ENCODE measurements around the gene ONECUT3. TPM values are rescaled to one million over a fixed set of nuclear protein-coding genes. Genes with fewer than 3 reads are reported as not detected.
A peak's percentile ranks its signal among the peaks of the same experiment; 100 is the strongest.
"Not testable (repeated sequence)": the region's sequence is repeated elsewhere in the genome, so short reads cannot be mapped to it uniquely, and the experiment has no call there.

The ONECUT3 gene
- total RNA-seq, 2 experiments from 2014 or later = not detected

DNA sequence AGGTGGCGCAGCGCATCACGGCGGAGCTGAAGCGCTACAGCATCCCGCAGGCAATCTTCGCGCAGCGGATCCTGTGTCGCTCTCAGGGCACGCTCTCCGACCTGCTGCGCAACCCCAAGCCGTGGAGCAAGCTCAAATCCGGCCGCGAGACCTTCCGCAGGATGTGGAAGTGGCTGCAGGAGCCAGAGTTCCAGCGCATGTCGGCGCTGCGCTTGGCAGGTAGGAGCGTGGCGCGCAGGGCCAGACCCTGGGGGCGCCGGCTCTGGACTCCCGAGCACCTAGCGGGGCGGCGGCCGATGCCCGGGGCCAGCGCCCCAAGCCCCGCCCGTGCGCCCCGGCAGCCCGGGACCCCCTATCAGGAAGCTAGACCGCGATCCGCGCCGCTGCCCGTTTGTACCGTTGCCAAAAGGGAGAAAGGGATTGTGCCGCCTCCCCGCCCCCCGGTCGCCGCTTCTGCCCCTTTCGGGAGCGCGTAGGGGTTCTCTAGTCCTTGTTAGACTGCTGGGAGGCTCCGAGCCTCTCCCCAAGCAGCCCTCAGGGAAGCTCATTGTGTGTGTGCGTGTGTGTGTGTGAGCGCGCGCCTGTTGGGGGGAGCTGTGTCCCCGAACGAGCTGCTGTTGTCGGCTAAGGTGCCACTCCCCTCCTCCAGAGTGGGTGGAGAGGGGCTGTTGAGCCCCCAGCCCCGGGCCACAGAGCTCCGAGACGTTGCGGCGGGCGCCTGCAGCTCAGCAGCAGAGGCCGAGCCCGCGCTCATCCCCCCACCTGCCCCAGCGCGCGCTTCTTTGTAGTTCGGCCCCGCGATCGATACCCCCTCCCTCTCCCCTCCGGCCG, 1.5 kb downstream of the ONECUT3 start:
- H3K27me3 Mint-ChIP-seq = peaks cover 69% of the 10 kb centered on the region
- H3K27ac Mint-ChIP-seq = peak overlapping the region; percentile 44
- H3K9me3 Mint-ChIP-seq = no peaks in the 10 kb centered on the region
- ChIA-PET CTCF (interaction anchor here (1.6 kb wide), 1 partner anchor 16 kb away, joined by 5 read pairs; no protein-coding TSS in a partner anchor), POLR2A (interaction anchor here (0.7 to 1.5 kb wide), 2 partner anchors 15 to 165 kb away, joined by 3 read pairs; no protein-coding TSS in a partner anchor)
- peaks cover 11% of the 10 kb centered on the region for H3K4me1 Mint-ChIP-seq
- peak overlapping the region; percentile 39 for H3K4me3 Mint-ChIP-seq
- DNase-seq = peak; percentile 28
- no peaks in the 10 kb centered on the region for H3K36me3 Mint-ChIP-seq (ENCODE audit: low read depth)

DNA sequence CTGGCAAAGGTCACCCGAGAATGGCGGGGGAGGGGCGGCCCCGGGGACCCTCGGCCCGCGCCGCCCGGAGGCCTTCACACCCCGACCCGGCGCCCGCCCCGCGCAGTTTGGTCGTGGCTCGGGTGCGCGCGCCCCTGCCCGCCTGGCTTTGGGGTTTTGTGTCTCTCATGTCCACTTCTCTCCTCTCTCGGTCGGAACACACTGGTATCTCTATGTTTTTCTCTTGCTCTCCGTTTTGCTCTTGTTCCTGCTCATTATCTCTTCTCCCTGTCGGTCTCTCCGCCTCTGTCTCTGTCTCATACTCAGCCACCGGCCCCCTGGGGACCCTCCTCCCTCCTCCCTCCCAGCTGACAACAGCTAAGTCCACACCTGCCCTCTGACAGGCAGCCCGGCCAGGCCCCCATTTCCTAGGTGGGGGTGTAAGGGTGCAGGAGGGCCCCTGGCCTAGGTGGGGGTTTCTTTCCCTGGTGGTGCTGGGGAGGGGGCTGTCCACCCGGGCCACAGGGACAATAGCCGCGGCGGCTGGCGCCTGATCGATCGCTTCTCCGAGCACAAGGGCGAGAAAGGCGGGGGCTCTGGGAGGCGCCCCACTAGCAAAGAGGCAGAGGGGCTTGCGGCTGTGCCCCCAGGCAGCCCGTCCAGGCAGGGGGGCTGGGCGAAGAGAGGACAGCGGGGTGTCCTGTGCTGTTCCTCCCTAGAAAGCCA, 2.3 kb downstream of the ONECUT3 start:
- ChIA-PET POLR2A (interaction anchor here (0.7 kb wide), 1 partner anchor 166 kb away, joined by 3 read pairs; no protein-coding TSS in a partner anchor), CTCF (interaction anchor here (1.6 kb wide), 1 partner anchor 15 kb away, joined by 5 read pairs; no protein-coding TSS in a partner anchor)
- Mint-ChIP-seq H3K36me3 (ENCODE audit: low read depth) (no peaks in the 10 kb centered on the region), H3K27ac (peak overlapping the region; percentile 27), H3K9me3 (no peaks in the 10 kb centered on the region), H3K27me3 (peaks cover 69% of the 10 kb centered on the region), H3K4me3 (peak overlapping the region; percentile 9), H3K4me1 (peaks cover 8% of the 10 kb centered on the region)
- no peak for DNase-seq

DNA sequence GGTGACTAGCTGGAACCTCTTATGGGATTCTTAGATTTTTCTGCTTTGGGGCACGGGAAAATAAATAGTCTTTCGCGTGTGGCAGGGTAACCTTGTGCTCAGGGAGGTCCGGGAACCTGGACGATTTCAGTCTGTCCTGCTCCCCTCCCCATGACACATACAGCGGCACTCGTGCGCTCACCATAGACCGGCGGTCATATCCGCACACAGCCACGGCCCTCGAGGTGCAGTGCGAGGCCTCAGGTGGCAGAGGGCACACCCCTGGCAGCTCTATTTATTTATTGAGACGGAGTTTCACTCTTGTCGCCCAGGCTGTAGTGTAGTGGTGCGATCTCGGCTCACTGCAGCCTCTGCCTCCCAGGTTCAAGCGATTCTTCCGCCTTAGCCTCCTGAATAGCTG, 3.0 kb downstream of the ONECUT3 start:
- ChIA-PET CTCF (no interaction called here), POLR2A (no interaction called here)
- no peak overlapping the region for H3K27ac Mint-ChIP-seq
- no peak for DNase-seq
- peaks cover 8% of the 10 kb centered on the region for H3K4me1 Mint-ChIP-seq
- H3K4me3 Mint-ChIP-seq = peak overlapping the region; percentile 17
- H3K36me3 Mint-ChIP-seq (ENCODE audit: low read depth) = no peaks in the 10 kb centered on the region
- H3K9me3 Mint-ChIP-seq = no peaks in the 10 kb centered on the region
- peaks cover 69% of the 10 kb centered on the region for H3K27me3 Mint-ChIP-seq

DNA sequence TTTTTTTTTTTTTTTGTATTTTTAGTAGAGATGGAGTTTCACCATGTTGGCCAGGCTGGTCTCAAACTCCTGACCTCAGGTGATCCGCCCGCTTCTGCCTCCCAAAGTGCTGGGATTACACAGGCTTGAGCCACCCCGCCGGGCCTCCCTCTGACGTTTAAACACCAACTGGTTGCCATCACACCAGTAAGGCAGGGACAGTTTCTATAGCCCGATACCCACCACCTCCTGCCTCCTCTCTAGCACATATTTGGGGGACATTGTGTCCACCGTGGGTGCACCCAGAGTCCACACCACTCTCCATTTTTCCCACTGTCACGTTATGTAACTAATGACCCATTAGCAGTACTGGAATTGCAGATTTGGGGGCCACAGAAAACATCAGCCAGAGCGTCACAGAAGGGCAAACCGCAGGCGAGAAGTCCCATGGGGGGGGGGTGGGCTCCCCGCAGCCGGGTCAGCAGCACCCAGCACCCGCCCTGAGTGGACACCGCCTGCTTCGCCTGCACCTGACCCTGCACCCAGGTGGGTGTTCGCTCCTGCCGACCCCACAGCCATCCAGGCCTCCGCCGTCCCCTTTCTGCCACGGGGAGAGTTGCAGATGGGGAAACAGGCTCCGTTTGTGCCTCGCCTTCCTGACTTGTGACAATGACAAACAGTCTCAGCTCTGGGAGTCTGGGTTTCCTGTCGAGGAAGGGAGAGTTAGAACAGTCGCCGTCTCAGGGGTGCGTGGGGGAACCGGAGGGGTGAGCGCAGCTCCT, 3.6 kb downstream of the ONECUT3 start:
- Mint-ChIP-seq H3K27me3 (peaks cover 69% of the 10 kb centered on the region), H3K4me3 (peak overlapping the region; percentile 35), H3K9me3 (no peaks in the 10 kb centered on the region), H3K36me3 (ENCODE audit: low read depth) (no peaks in the 10 kb centered on the region), H3K4me1 (peaks cover 8% of the 10 kb centered on the region), H3K27ac (peak overlapping the region; percentile 54)
- POLR2A ChIA-PET = no interaction called here
- CTCF ChIA-PET = no interaction called here
- DNase-seq = no peak

DNA sequence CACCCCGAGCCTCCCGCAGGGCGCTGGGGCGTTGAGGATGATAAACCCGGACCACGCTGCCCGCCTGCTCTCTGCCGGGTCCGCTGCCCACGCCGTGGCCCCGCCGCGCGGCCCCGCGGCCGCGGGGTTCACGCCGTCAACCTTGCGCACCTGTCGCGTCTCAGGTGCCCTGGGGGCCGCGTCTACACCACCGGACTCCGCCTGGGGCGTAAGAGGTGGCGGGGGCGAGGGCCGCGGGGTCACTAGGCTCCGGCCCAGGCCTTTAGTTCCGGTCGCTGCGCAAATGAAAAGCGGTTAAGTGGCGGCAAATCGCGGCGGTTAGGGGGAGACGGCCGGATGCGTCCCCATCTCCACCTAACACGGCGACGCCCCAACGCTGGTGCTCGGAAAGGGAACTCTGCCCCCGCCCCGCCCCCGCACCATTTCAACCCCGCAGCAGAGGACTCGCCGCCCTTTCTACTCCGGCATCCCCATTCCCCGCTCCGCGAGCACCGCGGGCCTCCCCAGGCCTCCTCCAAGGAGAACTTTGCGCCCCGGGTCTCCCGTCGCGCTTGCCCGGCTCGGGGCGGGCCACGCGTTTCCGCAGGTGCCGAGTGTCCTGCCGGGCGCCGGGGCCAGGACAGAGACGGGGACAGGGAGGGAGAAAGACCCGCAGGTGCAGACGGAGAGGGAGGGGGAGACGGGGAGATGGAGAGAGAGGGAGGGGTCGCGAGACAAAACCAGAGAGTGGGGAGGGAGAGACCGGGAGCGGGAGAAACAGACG, 4.3 kb downstream of the ONECUT3 start:
- Mint-ChIP-seq H3K4me1 (peaks cover 8% of the 10 kb centered on the region), H3K4me3 (no peak overlapping the region), H3K36me3 (ENCODE audit: low read depth) (no peaks in the 10 kb centered on the region), H3K9me3 (no peaks in the 10 kb centered on the region), H3K27me3 (peaks cover 64% of the 10 kb centered on the region), H3K27ac (no peak overlapping the region)
- ChIA-PET CTCF (no interaction called here), POLR2A (no interaction called here)
- no peak for DNase-seq

DNA sequence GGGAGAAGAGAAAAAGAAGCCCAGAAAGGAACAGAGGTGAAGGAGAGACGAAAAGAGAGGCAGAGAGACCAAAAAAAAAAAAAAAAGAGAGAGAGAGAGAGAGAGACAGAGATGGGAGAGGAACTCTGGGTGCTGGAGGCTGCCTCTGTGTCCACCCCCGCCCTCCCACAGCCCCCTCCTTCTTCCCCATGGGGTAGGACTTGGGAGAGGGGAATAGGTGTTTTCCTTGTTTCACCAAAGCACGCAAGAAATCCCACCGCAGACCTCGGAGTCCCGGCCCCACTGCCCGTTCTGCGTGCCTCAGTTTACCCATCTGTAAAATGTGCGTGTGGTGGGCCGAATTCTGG, 4.9 kb downstream of the ONECUT3 start:
- H3K27me3 Mint-ChIP-seq = peaks cover 63% of the 10 kb centered on the region
- peaks cover 8% of the 10 kb centered on the region for H3K4me1 Mint-ChIP-seq
- H3K36me3 Mint-ChIP-seq (ENCODE audit: low read depth) = no peaks in the 10 kb centered on the region
- POLR2A ChIA-PET = no interaction called here
- no peak for DNase-seq
- no peak overlapping the region for H3K4me3 Mint-ChIP-seq
- no peaks in the 10 kb centered on the region for H3K9me3 Mint-ChIP-seq
- H3K27ac Mint-ChIP-seq = no peak overlapping the region
- CTCF ChIA-PET = no interaction called here

DNA sequence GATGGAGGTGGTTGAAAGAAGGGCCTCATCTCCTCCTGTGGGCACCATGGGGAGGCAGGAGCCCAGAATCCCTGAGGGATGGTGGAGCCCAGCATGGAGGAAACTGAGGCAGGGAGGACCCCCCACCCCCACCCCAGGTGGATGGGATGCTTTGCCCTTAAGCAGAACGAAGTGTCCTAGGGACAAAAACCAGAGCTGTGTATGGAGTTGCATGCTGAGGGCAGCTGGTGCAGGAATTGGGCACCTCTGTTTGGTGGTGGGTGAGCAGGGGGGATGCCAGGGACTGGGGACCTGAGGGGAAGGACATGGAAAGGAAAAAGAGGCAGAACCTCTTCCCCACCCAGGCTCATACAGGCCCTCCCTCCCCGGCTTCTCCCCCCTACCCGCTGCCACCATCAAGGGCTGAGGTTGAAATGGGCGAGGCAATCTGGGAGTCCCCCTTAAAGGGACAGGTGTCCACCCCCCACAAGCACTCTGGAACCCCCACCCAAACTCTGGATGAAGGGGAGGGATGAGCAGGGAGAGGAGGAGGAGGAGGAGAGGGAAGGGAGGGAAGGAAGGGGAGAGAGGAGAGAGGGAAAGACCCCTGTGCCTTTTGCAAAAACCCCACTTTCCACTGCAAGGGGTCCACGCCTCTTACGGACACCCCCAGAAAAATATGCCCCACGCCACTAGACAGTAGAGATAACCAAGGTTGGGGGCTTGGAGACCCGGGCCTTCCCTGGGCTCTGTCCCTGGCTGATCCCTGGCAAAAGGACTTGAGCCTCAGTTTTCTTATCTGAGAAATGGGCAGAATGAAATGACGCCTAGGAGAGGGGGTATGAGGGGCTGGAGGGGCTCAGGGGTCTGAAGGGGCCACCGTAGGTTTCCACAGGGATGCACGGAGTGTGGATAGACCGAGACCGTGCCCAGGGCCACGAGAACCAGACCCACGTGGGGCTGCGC, 5.9 kb downstream of the ONECUT3 start:
- Mint-ChIP-seq H3K27ac (no peak overlapping the region), H3K4me1 (peaks cover 8% of the 10 kb centered on the region), H3K36me3 (ENCODE audit: low read depth) (no peaks in the 10 kb centered on the region), H3K27me3 (peaks cover 73% of the 10 kb centered on the region), H3K9me3 (no peaks in the 10 kb centered on the region), H3K4me3 (no peak overlapping the region)
- ChIA-PET POLR2A (no interaction called here), CTCF (no interaction called here)
- no peak for DNase-seq

DNA sequence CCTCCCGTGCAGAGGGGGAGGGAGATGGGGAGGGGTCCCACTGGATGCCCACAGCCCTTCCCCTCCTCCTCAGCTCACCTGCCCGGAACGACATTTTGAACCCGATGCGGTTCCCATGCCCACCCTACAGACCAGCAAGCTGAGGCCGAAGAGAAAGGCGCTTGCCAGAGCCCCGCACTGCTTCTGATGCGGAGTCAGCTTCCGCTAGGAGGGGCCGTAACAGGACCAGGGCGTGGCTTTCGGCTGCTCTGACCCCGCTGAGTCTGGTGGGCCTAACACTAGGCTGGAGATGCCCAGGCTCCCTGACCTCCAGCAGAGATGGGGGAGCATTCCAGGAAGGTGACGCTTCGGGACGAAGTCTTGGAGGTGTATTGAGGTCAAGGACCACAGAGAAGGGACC, 6.7 kb downstream of the ONECUT3 start:
- ChIA-PET POLR2A (no interaction called here), CTCF (no interaction called here)
- no peak for DNase-seq
- Mint-ChIP-seq H3K4me3 (no peak overlapping the region), H3K4me1 (peaks cover 6% of the 10 kb centered on the region), H3K9me3 (no peaks in the 10 kb centered on the region), H3K27ac (no peak overlapping the region), H3K36me3 (ENCODE audit: low read depth) (no peaks in the 10 kb centered on the region), H3K27me3 (peaks cover 74% of the 10 kb centered on the region)

DNA sequence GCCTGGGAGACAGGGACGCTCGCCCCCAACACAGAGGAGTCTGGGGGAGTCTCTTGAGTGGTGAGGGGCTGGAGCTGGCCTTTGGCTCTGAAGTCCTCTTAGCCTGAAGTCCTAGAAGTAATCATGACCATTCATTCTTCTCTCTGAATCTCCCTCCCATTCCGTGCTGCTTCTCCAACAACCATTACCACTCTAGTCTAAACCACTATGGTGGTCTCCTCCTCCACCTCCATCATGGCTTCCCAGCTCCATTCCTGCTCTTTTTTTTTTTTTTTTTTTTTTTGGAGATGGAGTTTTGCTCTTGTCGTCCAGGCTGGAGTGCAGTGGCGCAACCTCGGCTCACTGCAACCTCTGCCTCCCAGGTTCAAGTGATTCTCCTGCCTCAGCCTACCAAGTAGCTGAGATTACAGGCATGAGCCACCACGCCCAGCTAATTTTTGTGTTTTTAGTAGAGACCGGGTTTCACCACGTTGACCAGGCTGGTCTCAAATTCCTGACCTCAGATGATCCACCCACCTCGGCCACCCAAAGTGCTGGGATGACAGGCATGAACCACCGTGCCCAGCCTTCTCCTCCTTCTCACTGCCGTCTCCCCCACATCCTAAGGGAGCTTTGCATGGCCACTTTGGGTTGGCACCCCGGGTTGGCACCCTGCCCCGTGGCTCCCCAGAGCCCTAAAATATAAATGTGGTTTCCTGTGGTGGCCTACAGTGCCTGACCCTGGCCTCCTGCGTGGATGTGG, 7.7 kb downstream of the ONECUT3 start:
- H3K27ac Mint-ChIP-seq; POLR2A ChIA-PET; CTCF ChIA-PET; H3K9me3 Mint-ChIP-seq; H3K4me3 Mint-ChIP-seq; H3K4me1 Mint-ChIP-seq; DNase-seq; H3K36me3 Mint-ChIP-seq (ENCODE audit: low read depth): not testable (repeated sequence)
- H3K27me3 Mint-ChIP-seq = peaks cover 78% of the 10 kb centered on the region

DNA sequence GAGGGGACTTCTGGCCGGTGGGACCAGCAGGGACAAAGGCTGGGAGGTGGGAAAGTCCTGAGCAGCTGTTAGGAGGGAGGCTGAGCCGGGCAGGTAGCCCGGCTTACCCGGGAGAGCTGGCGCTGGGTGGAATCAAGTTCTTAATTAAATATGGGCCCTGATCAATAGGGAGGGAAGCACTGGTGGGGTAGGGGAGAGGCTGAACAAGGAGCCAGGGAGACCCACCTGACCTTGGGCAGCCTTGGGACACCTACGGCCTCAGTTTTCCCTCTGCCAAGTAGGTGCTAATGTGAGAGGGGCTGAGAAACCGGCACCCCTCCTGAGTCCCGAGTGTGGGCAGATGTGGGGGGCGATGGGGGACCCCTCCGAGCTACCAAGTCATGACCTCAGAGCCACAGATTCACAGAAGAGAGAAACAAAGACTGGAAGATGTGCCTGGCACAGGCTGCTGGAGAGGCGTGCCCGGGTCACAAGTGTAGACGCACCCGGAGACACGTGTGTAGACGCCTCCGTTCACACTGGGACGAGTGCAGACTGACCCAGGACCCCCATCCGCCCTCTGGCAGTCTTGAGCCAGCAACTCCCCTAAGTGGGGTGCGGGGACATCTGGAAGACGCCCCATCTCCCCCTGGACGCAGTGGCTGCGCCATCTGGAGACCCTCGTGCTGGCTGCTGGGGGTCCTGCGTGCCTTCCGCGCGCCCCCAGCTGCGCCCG, 8.4 kb downstream of the ONECUT3 start:
- no peak overlapping the region for H3K4me3 Mint-ChIP-seq

More for the DNA sequence above, 8.4 kb downstream of the ONECUT3 start:
- Mint-ChIP-seq H3K36me3 (ENCODE audit: low read depth) (no peaks in the 10 kb centered on the region), H3K27ac (no peak overlapping the region), H3K27me3 (peaks cover 74% of the 10 kb centered on the region), H3K4me1 (peaks cover 4% of the 10 kb centered on the region), H3K9me3 (no peaks in the 10 kb centered on the region)
- ChIA-PET CTCF (no interaction called here), POLR2A (no interaction called here)
- DNase-seq = no peak

Data from activated CD4-positive, alpha-beta memory T cell treated with anti-CD3 and anti-CD28 coated beads, Interleukin-2, amount 10 ng/mL, durations not matched to agents 7 days and 5 days (primary cell).